GM21381 (cell line): ENCODE results near the gene IL1RN.

Experiments
- ATAC-seq: cut with Tn5 transposase; IDR thresholded peaks from one replicate; pipeline ENCODE4 v1.9.1; 2021; ENCODE audit warnings: mild to moderate bottlenecking, moderate library complexity; ENCODE audit not compliant: unreplicated experiment

IL1RN gene

DNA sequence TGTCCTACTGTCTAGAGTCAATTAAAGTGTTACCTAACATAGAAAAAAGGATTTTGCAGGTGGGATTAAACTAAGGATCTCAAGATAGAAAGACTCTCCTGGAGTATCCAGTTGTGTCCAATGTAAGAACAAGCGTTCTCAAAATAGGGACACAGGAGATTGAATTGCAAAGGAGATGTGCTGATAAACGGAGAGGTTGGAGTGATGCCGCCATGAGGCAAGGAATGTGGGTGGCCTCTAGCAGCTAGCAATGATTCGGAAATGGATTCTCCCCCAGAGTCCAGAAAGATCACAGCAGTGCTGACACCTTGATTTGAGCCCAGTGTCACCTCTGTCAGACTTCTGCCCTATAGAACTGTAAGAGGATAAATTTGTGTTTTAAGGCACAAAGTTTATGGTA lies 24.1 kb upstream of the IL1RN start:
- no peak for ATAC-seq

DNA sequence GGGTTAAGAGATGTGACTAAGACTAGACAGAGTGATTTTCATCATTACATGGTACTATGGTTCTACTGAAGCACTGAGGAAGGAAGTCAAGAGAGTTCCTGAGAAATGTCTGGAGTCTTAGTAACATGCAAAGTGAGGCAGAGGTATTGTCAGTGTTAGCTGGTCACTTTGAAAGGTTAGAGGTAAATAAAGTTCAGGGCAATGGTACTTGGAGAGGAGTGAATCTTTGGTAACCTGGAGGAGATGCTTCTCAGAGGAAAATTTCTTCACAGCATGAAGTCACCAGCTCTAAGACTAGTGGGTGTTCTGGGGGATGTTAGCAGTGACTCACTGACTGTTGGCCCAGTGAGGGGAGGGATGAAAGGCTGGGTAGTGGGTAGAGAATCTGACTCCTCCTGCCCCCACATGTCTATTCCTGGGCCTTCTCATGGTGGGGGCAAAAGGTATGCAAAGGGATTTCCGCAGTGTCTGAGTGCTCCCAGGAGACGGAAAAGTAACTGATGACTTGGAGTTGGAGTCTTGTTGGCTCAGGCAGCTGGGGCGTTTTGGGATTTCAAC lies 23.3 kb upstream of the IL1RN start:
- no peak for ATAC-seq

- ATAC-seq: no peak
Measured at GRCh38 chr2:113105047-113105785, 22.2 kb upstream of the IL1RN start.

- no peak for ATAC-seq
Measured at GRCh38 chr2:113111121-113111520, 16.3 kb upstream of the IL1RN start.

DNA sequence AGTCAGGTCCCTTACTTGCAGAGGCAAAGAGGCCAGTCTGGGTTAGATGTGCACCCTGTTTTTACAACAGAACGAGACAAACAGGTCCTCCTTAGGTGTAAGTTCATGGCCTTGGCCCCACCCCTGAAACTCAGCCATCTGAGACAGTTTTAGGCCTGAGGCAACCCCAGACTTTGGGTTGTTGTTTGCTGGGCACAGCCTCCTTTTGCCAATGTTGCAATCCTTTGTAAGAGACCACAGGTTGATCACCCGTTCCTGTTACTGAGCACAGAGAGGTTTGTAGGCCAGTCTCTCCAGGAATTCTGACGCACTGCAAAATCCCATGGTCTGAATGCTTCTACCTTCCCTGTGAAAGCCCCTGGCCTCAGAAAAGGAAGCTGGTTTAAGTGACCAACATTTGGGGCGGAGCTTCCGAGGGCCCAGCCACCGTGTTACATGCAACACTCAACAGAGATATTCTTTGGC lies 15.5 kb upstream of the IL1RN start:
- ATAC-seq: no peak

DNA sequence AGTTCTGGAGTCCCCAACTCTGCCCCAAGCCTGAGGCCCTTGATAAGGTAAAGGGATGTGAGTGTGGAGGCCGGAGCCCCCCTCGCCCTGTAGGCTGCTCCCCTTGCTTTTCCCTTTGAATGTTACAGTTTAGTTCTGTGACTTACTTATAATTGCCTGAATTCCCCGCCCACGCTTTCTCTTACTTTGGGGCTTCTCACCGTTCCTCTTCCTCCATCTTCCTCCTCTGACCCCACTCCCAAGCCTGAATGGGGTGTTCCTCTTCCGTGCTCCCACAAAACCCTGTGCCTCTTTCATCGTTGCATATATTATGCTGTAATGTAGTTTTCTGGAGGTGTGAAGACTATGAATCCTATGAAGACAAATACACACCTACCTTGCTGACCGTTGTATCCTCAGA lies 15.0 kb upstream of the IL1RN start:
- no peak for ATAC-seq

- no peak for ATAC-seq
Measured at GRCh38 chr2:113112871-113113270, 14.5 kb upstream of the IL1RN start.

- ATAC-seq: no peak
Measured at GRCh38 chr2:113113807-113114206, 13.6 kb upstream of the IL1RN start.

DNA sequence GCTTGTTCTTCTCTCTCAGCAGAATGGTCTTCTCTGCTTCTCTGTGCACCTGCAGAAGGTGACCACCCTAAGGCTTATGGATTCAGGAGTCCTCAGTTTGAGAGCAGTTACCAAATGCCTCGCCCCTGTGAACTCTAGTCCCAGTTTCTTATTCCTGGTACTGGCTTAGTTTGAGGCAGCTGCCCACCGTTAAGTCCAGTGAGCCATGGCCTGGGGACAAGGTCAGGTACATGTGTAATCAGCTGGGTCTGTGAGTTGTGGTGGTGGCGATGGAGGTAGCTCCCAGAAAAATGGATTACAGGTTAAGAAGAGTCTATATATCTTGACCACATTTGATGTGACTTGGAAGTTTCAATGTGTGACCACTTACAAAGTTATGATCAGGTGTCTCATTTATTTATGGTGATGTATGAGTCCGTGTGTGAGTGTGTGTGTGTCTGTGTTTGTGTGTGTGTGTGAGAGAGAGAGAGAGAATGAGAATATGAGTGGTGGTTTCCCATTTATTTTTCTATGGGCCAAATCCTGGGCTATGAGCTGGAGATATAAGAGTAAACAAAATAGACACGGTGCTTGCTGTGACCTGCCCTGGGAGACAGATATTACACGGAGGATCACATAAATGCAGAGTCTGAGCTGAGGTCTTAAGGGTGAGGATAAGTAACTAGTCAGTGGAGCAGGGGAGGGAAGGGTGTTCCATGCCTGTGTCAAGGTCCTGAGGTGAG lies 13.0 kb upstream of the IL1RN start:
- ATAC-seq: no peak

GRCh38 chr2:113114996-113115395 lies 12.4 kb upstream of the IL1RN start:
- ATAC-seq: no peak

DNA sequence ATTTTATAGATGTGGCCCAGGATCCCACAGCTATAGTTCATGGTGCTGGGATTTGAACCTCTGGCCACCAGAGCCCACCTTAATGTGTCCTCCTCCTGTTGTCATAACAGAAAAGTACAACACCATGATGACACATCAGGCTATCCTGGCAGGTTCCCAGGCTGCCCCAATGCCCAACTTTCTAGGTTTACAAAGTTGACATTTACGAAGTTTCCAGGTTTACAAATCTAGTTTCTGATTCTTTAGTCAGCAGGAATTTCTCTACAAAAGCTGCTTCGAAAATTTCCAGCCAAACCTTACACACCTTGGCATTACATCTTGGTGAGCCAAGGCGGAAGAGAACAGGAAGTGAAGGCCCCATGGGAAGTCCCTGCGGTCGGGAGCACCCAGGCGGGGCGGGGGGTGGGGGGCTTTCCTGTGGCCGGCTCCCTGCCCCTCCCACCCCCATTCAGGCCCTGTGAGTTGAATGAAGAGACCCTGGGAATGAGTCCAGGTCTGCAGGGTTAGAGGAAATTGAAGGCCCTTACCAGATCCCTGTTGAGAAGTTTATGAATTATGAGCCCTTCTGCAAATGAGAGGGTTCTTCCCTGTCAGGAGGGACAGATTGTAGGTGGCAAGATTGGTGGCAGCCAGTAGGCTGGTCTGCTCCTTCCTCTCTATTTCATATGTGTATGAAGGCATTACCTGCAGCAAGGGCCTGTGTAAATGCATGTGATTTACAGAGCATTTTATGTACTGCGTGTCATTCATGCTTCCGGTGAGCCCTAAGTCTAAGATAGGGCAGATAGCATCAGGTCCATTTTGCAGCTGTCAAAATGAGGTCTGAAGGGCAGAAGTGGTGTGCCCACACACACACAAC lies 11.1 kb upstream of the IL1RN start:
- no peak for ATAC-seq

DNA sequence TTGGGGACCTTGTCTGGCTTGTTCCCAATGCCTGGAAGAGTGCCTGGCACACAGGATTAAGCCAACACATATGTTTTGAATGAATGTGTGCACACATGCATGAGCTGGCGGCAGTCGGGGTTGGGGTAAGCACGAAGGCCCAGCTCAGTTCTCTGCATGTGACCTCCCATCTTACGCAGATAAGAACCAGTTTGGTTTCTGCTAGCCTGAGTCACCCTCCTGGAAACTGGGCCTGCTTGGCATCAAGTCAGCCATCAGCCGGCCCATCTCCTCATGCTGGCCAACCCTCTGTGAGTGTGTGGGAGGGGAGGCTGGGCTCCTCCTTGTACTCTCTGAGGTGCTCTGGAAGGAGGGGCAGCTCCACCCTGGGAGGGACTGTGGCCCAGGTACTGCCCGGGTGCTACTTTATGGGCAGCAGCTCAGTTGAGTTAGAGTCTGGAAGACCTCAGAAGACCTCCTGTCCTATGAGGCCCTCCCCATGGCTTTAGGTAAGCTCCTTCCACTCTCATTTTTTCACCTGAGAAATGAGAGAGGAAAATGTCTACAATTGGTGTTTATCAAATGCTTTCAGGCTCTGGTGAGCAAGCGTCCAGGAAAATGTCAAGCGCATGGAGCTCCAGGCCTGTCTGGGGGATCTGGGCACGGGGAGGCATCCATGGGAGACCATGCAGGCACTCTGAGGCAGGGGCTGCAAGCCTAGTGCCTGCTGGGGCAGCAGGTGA lies 9.7 kb upstream of the IL1RN start:
- ATAC-seq: no peak

GRCh38 chr2:113118263-113118657 lies 9.1 kb upstream of the IL1RN start:
- ATAC-seq: no peak

DNA sequence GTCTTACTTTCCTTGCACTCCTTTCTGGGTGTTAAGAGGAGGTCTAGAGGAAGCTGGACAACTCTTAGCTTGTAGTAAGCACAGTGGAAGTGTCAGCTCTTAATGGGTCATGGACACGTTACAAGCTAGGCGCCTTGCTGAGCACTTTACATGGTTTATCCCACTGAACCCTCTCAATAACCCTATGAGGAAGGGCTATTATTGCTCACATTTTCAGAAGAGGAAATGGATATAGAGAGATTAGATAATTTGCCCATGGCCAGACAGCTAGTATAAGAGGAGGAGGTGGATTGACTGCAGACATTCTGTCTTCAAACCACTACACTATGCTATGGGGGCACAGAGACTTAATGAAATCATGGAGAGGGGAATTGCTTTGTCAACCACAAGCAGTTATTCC lies 8.3 kb upstream of the IL1RN start:
- ATAC-seq: no peak

DNA sequence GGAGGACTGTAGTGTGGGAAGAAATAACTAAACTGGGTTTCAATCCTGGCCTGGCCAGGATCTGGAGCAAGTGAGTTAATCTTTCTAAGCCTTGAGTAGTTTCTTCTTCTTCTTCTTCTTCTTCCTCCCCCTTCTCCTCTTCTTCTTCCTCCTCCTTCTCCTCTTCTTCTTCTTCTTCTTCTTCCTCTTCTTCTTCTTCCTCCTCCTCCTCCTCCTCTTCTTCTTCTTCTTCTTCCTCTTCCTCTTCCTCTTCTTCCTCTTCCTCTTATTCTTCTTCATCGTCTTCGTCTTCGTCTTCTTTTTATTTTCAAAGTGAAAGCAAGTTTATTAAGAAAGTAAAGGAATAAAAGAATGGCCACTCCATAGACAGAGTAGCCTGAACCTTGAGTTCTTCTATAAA lies 6.5 kb upstream of the IL1RN start:
- no peak for ATAC-seq

DNA sequence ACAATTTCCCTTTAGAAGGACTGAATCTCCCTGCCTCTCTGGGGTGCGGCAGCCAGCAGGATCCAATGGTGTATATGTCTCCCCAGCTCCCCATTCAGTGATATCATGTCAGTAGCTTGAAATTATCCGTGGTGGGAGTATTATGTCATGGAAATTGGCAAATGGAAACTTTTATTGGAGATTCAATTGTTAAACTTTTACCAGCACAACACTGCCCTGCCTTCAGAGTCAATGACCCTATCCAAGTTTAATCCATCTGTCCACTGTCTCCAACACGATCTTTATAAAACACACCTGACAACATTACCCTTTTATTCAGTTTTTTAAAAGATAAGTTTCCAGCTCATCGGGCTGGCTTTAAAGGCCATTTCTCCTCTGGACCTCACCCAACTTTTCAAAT lies 5.0 kb upstream of the IL1RN start:
- no peak for ATAC-seq

DNA sequence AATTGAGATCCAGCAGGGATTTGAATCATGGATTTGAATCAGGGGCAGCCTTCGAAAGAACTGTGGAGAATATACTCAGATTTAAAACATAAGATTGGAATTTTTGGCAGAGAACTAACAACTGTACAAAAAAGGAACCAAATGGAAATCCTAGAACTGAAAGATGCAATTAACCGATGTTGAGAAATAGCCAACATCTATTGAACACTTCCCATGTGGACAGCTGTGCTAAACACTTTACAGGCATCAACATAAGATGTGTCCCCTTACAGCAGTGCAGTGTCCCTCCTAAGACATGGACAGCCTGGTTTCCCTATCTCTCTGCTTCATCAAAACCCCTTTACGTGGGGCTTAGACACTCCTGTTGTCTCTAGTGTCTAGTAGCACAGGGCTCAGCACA lies 3.7 kb upstream of the IL1RN start:
- no peak for ATAC-seq

DNA sequence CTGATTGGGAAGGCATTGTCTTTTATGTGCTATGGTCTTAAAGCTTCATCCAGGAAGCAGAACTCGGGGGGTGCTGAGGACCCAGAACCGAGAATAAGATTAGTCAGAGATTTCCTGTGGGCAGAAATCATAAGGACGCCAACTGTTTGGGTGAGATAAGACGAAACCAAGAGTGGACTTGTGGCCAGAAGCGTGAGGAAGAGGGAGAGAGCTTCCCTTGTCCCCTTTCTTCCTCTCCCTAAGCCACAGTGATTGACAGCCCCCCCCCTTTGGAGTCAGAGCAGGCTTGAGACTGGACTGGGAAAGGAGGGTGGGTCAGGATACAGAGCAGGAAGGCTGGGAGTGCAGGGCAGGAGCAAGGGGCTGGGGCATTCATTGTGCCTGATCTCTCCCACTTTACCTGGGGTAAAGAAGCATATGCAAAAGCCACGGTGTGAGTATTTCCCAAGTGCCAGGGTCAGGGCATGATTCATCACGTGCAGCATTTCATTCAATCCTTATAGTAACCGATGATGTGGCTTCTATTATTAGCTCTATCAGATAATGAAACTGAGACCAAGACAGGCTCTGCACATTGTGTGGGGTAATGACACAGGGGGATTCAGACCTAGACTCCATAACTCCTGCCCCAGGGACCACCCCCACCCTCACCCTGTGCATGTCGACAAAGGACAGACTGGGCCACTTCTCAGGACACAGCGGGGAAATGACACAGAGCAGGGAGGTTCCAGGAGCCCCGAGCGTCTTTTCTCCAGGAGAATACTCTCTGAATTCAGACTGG lies 3.0 kb upstream of the IL1RN start:
- ATAC-seq: no peak

DNA sequence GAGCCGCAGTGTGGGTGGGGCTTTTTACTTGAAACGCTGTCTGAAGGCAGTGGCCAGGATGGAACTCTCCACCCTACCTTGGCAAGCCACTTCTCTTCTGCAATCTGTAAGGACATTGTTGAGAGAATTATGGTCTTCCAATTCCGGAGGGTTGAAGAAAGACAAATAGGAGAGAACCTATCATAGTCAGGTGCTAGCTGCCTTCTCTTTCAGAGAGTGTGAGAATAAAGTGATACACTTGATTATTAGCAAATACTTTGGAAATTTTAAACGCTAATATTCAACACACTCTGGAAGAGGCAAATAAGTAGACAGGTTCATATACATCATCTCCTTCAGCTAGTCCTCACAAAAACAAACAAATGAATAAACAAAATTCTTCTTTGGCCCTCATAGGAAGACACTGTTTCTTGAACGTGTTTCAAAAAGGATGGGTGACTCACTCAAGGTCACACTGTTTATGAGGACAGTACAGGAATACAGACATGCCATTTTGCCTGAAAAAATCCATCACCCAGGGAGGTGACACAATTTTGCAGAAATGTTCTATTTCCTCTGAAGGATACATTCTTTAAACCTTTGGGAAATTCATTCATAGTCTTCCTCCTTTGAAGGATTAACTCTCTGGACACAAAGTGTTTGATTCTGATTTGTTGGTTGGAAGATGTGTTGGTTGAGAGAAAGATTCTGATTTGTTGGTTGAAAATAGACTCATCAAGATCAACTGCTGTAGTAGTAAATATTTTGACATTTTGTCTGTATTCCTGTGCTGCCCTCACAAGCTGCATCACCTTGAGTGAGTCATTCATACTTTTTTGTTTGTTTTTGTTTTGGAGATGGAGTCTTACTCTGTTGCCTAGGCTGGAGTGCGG lies 2.2 kb upstream of the IL1RN start:
- no peak for ATAC-seq
